Measurements from ENCODE around the gene CNGA3.

- no peak for TF ChIP-seq NR2C2 (IDR thresholded peaks at IDR 0.05; ENCODE audit: borderline replicate concordance, control insufficient read depth, insufficient read length, low read depth)
- no peak for TF ChIP-seq NFYB (IDR thresholded peaks at IDR 0.05; ENCODE audit: insufficient read depth, low read depth, low read length)
- no peak for TF ChIP-seq ZZZ3 (IDR thresholded peaks at IDR 0.05; ENCODE audit: control insufficient read depth, insufficient read length, low read depth)
- TF ChIP-seq RFX5 (IDR thresholded peaks at IDR 0.05; ENCODE audit: low read depth, low read length), result no peak
- no peak for TF ChIP-seq SMC3 (IDR thresholded peaks at IDR 0.05; ENCODE audit: borderline replicate concordance, low read length)
- no peak for TF ChIP-seq LARP7 (IDR thresholded peaks at IDR 0.05)
- no peak for TF ChIP-seq CREB1 (IDR thresholded peaks at IDR 0.05; ENCODE audit: low read depth)
- TF ChIP-seq MAX (IDR thresholded peaks at IDR 0.05; ENCODE audit: low read depth, low read length), result no peak
- TF ChIP-seq FOS (IDR thresholded peaks at IDR 0.05; ENCODE audit: borderline replicate concordance, extremely low read depth, insufficient read length), result no peak
- TF ChIP-seq BRCA1 (IDR thresholded peaks at IDR 0.05; ENCODE audit: low read depth, low read length), result no peak
Measured at GRCh38 chr2:98434492-98434891, 88.2 kb downstream of the CNGA3 start.
